K562 (cell line): Measurements from ENCODE around the gene TMEM131.

Source experiments
- ARHGAP35 ChIP-seq: fragments of 450-650 bp; IDR thresholded peaks from 2 replicates; pipeline ENCODE4 v1.6.1; 2018; ENCODE audit not compliant: partially characterized antibody
- KLF6 ChIP-seq: fragments of 250-450 bp; sonication (Bioruptor Pico); IDR thresholded peaks from 2 replicates; pipeline ENCODE4 v1.4.0; 2020; ENCODE audit warnings: mild to moderate bottlenecking, moderate library complexity, borderline replicate concordance
- NELFE ChIP-seq: IDR thresholded peaks from 2 replicates; pipeline ENCODE4 v1.6.1; 2011; ENCODE audit warnings: mild to moderate bottlenecking; ENCODE audit not compliant: insufficient read depth, insufficient read length
- PRPF4 ChIP-seq: fragments of 200-400 bp; formaldehyde crosslinking; IDR thresholded peaks from one replicate; pipeline ENCODE4 v1.6.1; 2017; ENCODE audit warnings: low read length, low read depth, mild to moderate bottlenecking; ENCODE audit not compliant: insufficient read depth, poor library complexity, severe bottlenecking
- PTBP1 ChIP-seq: fragments of 200-400 bp; formaldehyde crosslinking; IDR thresholded peaks from 2 replicates; pipeline ENCODE4 v1.6.1; 2017; ENCODE audit warnings: low read depth, low read length
- ZNF165 ChIP-seq: fragments of 250-450 bp; sonication (Bioruptor Pico); IDR thresholded peaks from 2 replicates; pipeline ENCODE4 v1.4.0; 2020; ENCODE audit warnings: borderline replicate concordance
- TF ChIP-seq, protein P1 (sequence below): sonication (generic); formaldehyde crosslinking; IDR thresholded peaks from 2 replicates; pipeline ENCODE4 v1.8.0; 2022; ENCODE audit warnings: missing genetic modification reagents, mild to moderate bottlenecking, borderline replicate concordance
- TF ChIP-seq, protein P2 (sequence below), 2 experiments: fragments of 450-650 bp; IDR thresholded peaks; 2 replicates each; pipeline ENCODE4 v1.6.1; 2016
- TF ChIP-seq, protein P3 (sequence below), 2 experiments: fragments of 450-650 bp in 1 of 2; IDR thresholded peaks; 2 replicates each; pipeline ENCODE4 v1.6.1; 2011 to 2017; ENCODE audit warnings: low read depth in 2 of 2, antibody characterized with exemption in 1 of 2, borderline replicate concordance in 1 of 2, low read length in 1 of 2, mild to moderate bottlenecking in 1 of 2, mixed read lengths in 1 of 2; ENCODE audit not compliant: control insufficient read depth in 1 of 2

DNA sequence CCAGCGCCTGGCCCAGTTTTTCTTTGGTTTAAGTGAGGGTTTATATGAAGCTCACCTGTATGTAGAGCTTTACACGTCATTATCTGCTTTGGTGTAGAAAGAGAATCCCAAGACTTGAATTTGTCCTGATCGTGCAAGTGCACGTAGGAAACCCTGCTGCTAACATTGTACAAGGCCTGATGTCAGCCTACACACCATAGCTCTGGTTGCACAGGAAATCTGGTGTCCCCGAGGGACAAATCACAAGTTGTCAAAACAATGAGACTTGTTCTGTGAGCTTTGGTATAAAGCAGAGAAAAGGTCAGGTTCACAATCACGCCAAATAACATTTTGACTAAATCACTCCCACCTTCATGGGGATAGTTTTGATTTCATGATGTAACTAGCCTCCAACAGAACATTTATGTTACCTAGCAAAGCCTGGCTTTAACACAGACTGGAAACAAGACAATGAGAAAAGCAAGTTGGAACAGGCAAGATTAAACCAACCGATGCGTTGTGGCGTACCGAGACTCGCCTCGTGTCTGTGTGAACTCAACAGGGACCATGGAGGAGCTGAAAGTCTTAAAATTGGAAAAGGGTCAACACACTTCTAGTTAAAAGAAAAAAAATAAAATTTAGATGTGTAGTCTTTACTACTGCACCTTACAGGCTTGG is 240.9 kb downstream of the TMEM131 start:
- TF ChIP-seq ZNF165 (CRISPR knock-in tag) (no peak), PTBP1 (no peak), PRPF4 (no peak), ARHGAP35 (no peak), NELFE (no peak), KLF6 (CRISPR knock-in tag) (no peak)
- TF ChIP-seq, protein P1, sequence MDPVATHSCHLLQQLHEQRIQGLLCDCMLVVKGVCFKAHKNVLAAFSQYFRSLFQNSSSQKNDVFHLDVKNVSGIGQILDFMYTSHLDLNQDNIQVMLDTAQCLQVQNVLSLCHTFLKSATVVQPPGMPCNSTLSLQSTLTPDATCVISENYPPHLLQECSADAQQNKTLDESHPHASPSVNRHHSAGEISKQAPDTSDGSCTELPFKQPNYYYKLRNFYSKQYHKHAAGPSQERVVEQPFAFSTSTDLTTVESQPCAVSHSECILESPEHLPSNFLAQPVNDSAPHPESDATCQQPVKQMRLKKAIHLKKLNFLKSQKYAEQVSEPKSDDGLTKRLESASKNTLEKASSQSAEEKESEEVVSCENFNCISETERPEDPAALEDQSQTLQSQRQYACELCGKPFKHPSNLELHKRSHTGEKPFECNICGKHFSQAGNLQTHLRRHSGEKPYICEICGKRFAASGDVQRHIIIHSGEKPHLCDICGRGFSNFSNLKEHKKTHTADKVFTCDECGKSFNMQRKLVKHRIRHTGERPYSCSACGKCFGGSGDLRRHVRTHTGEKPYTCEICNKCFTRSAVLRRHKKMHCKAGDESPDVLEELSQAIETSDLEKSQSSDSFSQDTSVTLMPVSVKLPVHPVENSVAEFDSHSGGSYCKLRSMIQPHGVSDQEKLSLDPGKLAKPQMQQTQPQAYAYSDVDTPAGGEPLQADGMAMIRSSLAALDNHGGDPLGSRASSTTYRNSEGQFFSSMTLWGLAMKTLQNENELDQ (CRISPR knock-in tag): no peak
- TF ChIP-seq, protein P2, sequence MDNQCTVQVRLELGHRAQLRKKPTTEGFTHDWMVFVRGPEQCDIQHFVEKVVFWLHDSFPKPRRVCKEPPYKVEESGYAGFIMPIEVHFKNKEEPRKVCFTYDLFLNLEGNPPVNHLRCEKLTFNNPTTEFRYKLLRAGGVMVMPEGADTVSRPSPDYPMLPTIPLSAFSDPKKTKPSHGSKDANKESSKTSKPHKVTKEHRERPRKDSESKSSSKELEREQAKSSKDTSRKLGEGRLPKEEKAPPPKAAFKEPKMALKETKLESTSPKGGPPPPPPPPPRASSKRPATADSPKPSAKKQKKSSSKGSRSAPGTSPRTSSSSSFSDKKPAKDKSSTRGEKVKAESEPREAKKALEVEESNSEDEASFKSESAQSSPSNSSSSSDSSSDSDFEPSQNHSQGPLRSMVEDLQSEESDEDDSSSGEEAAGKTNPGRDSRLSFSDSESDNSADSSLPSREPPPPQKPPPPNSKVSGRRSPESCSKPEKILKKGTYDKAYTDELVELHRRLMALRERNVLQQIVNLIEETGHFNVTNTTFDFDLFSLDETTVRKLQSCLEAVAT (IDR thresholded peaks at IDR 0.05): no peak
- TF ChIP-seq, protein P3, sequence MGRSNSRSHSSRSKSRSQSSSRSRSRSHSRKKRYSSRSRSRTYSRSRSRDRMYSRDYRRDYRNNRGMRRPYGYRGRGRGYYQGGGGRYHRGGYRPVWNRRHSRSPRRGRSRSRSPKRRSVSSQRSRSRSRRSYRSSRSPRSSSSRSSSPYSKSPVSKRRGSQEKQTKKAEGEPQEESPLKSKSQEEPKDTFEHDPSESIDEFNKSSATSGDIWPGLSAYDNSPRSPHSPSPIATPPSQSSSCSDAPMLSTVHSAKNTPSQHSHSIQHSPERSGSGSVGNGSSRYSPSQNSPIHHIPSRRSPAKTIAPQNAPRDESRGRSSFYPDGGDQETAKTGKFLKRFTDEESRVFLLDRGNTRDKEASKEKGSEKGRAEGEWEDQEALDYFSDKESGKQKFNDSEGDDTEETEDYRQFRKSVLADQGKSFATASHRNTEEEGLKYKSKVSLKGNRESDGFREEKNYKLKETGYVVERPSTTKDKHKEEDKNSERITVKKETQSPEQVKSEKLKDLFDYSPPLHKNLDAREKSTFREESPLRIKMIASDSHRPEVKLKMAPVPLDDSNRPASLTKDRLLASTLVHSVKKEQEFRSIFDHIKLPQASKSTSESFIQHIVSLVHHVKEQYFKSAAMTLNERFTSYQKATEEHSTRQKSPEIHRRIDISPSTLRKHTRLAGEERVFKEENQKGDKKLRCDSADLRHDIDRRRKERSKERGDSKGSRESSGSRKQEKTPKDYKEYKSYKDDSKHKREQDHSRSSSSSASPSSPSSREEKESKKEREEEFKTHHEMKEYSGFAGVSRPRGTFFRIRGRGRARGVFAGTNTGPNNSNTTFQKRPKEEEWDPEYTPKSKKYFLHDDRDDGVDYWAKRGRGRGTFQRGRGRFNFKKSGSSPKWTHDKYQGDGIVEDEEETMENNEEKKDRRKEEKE (IDR thresholded peaks at IDR 0.05; ENCODE audit: borderline replicate concordance in 1 of 2, control insufficient read depth in 1 of 2, low read depth in 2 of 2, low read length in 1 of 2): no peak
